GM23338 (cell line): Measurements from ENCODE around the gene TMTC2. TPM values are rescaled to one million over a fixed set of nuclear protein-coding genes. Genes with fewer than 3 reads are reported as not detected.

Source experiments
- ATAC-seq: fragments of 200-7000 bp; cut with Tn5 transposase; 3 replicates; pipeline ENCODE4 v1.9.1; 2020
- DNase-seq: peaks from one replicate; pipeline ENCODE4 v3.0.0-alpha.2; 2015; ENCODE audit warnings: low spot score
- H2AFZ ChIP-seq: fragments of 200-600 bp; sonication (generic); 2 replicates; pipeline ENCODE4 v1.8.0; 2016; ENCODE audit warnings: antibody characterized with exemption, mild to moderate bottlenecking, moderate library complexity
- H3F3A ChIP-seq: fragments of 200-600 bp; sonication (generic); replicated peaks from 2 replicates; pipeline ENCODE4 v1.8.0; 2017; ENCODE audit warnings: antibody characterized with exemption, mixed run types, low read depth
- H3K27ac ChIP-seq: fragments of 200-600 bp; sonication (generic); 2 replicates; pipeline ENCODE4 v1.6.1; 2016; ENCODE audit warnings: low read depth
- H3K27me3 ChIP-seq: fragments of 200-600 bp; sonication (generic); 2 replicates; pipeline ENCODE4 v1.8.0; 2016; ENCODE audit warnings: mild to moderate bottlenecking, mixed run types, moderate library complexity; ENCODE audit not compliant: insufficient read depth
- H3K36me3 ChIP-seq: fragments of 200-600 bp; sonication (generic); 2 replicates; pipeline ENCODE4 v1.8.0; 2016; ENCODE audit warnings: mild to moderate bottlenecking; ENCODE audit not compliant: insufficient read depth
- H3K4me1 ChIP-seq: fragments of 200-600 bp; sonication (generic); 2 replicates; pipeline ENCODE4 v1.8.0; 2016; ENCODE audit warnings: mild to moderate bottlenecking, moderate library complexity; ENCODE audit not compliant: insufficient read depth
- H3K4me2 ChIP-seq: fragments of 200-600 bp; sonication (generic); 2 replicates; pipeline ENCODE4 v1.7.1; 2017; ENCODE audit warnings: mixed run types
- H3K4me3 ChIP-seq: fragments of 200-600 bp; sonication (generic); 2 replicates; pipeline ENCODE4 v1.6.1; 2016; ENCODE audit warnings: mixed run types
- H3K79me2 ChIP-seq: fragments of 200-600 bp; sonication (generic); replicated peaks from 2 replicates; pipeline ENCODE4 v1.8.0; 2017; ENCODE audit warnings: mild to moderate bottlenecking; ENCODE audit not compliant: insufficient read depth
- H3K9me2 ChIP-seq: fragments of 200-600 bp; sonication (generic); 2 replicates; pipeline ENCODE4 v1.8.0; 2017; ENCODE audit not compliant: insufficient read depth
- H4K20me1 ChIP-seq: fragments of 200-600 bp; sonication (generic); replicated peaks from 2 replicates; pipeline ENCODE4 v1.8.0; 2017; ENCODE audit warnings: mild to moderate bottlenecking; ENCODE audit not compliant: insufficient read depth
- H3K27ac Mint-ChIP-seq: 2 replicates; pipeline ENCODE4 v1.8.0; 2020; ENCODE audit warnings: inconsistent platforms, mild to moderate bottlenecking, moderate library complexity, mixed read lengths
- H3K27me3 Mint-ChIP-seq: 3 replicates; pipeline ENCODE4 v1.8.0; 2022; ENCODE audit warnings: low read depth, mild to moderate bottlenecking, moderate library complexity, mixed read lengths, inconsistent platforms; ENCODE audit not compliant: insufficient read depth, poor library complexity
- H3K36me3 Mint-ChIP-seq: 3 replicates; pipeline ENCODE4 v1.8.0; 2021; ENCODE audit warnings: low read depth, mild to moderate bottlenecking, inconsistent platforms, moderate library complexity, mixed read lengths
- H3K4me1 Mint-ChIP-seq: 3 replicates; pipeline ENCODE4 v1.8.0; 2020; ENCODE audit warnings: mild to moderate bottlenecking, inconsistent platforms, mixed read lengths
- H3K4me3 Mint-ChIP-seq: 3 replicates; pipeline ENCODE4 v1.8.0; 2021; ENCODE audit warnings: moderate library complexity, mild to moderate bottlenecking, inconsistent platforms, mixed read lengths
- H3K9me3 Mint-ChIP-seq: 3 replicates; pipeline ENCODE4 v1.8.0; 2020; ENCODE audit warnings: moderate library complexity, mild to moderate bottlenecking, inconsistent platforms, mixed read lengths
- ETS1 ChIP-seq: IDR thresholded peaks from 2 replicates; pipeline ENCODE4 v1.6.1; 2016; ENCODE audit warnings: antibody characterized with exemption
- EZH2phosphoT487 ChIP-seq: fragments of 200-600 bp; sonication (generic); IDR thresholded peaks from one replicate; pipeline ENCODE4 v1.8.1; 2018; ENCODE audit warnings: antibody characterized with exemption; ENCODE audit not compliant: unreplicated experiment
- JUNB ChIP-seq: IDR thresholded peaks from one replicate; pipeline ENCODE4 v1.6.1; 2016; ENCODE audit warnings: antibody characterized with exemption; ENCODE audit not compliant: unreplicated experiment
- POLR2AphosphoS5 ChIP-seq: IDR thresholded peaks from 2 replicates; pipeline ENCODE4 v1.6.1; 2016; ENCODE audit warnings: antibody characterized with exemption, low read depth
- REST ChIP-seq: IDR thresholded peaks from one replicate; pipeline ENCODE4 v1.6.1; 2018; ENCODE audit warnings: antibody characterized with exemption; ENCODE audit not compliant: unreplicated experiment
- STAT1 ChIP-seq: IDR thresholded peaks from one replicate; pipeline ENCODE4 v1.6.1; 2016; ENCODE audit warnings: antibody characterized with exemption; ENCODE audit not compliant: unreplicated experiment
- ZNF114 ChIP-seq: fragments of 250-450 bp; sonication (Bioruptor Pico); IDR thresholded peaks from 2 replicates; pipeline ENCODE4 v1.5.0; 2020; ENCODE audit warnings: mild to moderate bottlenecking, moderate library complexity
- polyA plus RNA-seq: library from polyadenylated mRNA; unstranded; fragments of >200 nt; fragmentation: Nextera tagmentation; extraction: Ambion mirVana; gene quantifications from 2 replicates; pipeline ENCODE4 v1.2.1, GENCODE V29; 2016
- total RNA-seq: library from RNA; depleted of rRNA; stranded (reverse); fragments of >200 nt; shearing (Covaris generic); gene quantifications from 2 replicates; pipeline ENCODE4 v1.2.3, GENCODE V29; 2014

The TMTC2 gene
- total and polyA plus RNA-seq, 2 experiments from 2014 or later: 0.57 to 6.5 TPM

- TF ChIP-seq REST (no peak), POLR2AphosphoS5 (no peak), ETS1 (no peak), ZNF114 (no peak)
Measured at GRCh38 chr12:82648259-82648909, 38.3 kb upstream of the TMTC2 start (continued).

- ATAC-seq: no peak
- peaks cover 5% of the 10 kb centered on the region; the same call in 1 of the 3 replicates for H3K9me3 Mint-ChIP-seq
- H3K4me1 Mint-ChIP-seq: peaks cover 14% of the 10 kb centered on the region
- Histone ChIP-seq H3K4me1 (peaks cover 12% of the 10 kb centered on the region), H4K20me1 (no peaks in the 10 kb centered on the region), H3K36me3 (no peaks in the 10 kb centered on the region), H3K27me3 (no peaks in the 10 kb centered on the region), H3K4me2 (no peak overlapping the region), H3K79me2 (no peaks in the 10 kb centered on the region), H3K27ac (no peak overlapping the region), H3K4me3 (no peak overlapping the region), H3F3A (no peaks in the 10 kb centered on the region), H2AFZ (no peak overlapping the region), H3K9me2 (no peaks in the 10 kb centered on the region)
- TF ChIP-seq REST (no peak), EZH2phosphoT487 (no peak), STAT1 (no peak), JUNB (no peak)
- DNase-seq: no peak
- no peak overlapping the region for H3K4me3 Mint-ChIP-seq
- H3K27me3 Mint-ChIP-seq: no peaks in the 10 kb centered on the region
- H3K27ac Mint-ChIP-seq: no peak overlapping the region
- no peaks in the 10 kb centered on the region for H3K36me3 Mint-ChIP-seq
Measured at GRCh38 chr12:82650627-82651337, 35.9 kb upstream of the TMTC2 start.
